DLD1 (cell line): ENCODE measurements around the gene HNRNPA1.

Experiments used
- in situ Hi-C: cut with HindIII; loops from 2 replicates; pipeline ENCODE4 v1.10.0; 2017; ENCODE audit warnings: low sequenced_read_pairs

Gene HNRNPA1

GRCh38 chr12:54331461-54331860 is 50.9 kb downstream of the HNRNPA1 start:
- in situ Hi-C loops = no loop called here

- in situ Hi-C loops = no loop called here
Measured at GRCh38 chr12:54333420-54334034, 53.0 kb downstream of the HNRNPA1 start.
